ENCODE data around the gene PLD5. TPM values are rescaled to one million over a fixed set of nuclear protein-coding genes. Genes with fewer than 3 reads are reported as not detected.
"Not testable (repeated sequence)": the region's sequence is repeated elsewhere in the genome, so short reads cannot be mapped to it uniquely, and the experiment has no call there.

PLD5 gene
- total and polyA plus RNA-seq, 2 donors: 0.16 to 0.58 TPM

DNA sequence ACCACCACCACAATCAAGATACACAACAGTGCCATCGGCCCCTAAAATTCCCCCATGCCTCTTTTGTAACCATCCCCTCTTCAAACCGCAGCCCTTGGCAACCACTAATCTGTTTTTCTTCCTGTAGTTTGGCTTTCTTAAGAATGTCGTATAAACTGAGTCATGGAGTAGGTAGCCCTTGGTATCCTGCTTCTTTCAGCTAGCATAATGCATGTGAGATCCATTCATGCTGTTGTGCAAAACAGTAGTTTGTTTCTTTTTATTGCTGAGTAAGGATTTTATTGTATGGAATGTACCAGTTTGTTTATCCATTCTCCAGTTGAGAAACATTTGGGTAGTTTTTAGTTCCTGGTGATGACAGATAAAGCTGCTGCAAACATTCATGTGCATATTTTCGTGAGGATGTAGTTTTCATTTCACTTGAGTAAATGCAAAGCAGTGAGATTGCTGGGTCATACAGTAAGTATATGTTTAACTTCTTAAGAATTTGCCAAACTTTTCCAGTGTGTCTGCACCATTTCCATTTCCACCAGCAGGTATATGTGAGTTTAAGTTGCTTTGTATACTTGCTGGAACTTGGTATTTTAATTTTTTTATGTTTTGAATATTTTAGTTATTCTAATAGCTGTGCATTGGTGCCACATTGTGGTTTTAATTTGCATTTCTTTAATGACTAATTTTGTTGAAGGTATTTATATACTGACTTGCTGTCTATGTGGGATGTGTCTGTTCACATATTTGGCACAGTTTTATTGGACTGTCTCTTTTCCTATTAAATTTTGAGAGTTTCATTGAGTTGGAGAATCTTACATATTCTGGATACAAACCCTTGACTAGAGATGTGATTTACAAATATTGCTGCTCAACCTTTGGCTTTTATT lies 377.2 kb downstream of the PLD5 start:
- 16% methylated on average over 4 of the region's 4 CpGs for WGBS
- no peak for DNase-seq (ENCODE audit: extremely low spot score)
- no peak overlapping the region for H3K4me3 ChIP-seq (ENCODE audit: low read depth, low read length)

DNA sequence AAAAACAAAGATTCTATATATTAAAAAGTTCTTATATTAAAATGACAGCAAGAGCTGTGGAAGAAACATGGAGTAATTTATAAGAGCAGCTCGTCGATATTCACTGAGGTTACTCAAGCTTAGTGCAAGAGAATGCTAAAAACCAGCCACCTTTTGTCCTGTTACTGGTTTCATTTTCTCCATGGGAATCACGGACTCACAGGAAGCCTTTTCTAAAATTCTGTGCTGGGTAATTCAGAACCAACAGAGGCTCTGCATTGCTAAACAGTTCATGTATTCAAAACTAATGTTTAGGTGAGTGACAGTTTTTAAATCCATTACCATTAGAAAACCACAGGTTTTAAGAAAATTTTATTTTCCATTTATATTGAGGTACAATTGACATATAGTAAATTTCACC lies 377.8 kb downstream of the PLD5 start:
- WGBS: 44% methylated on average over 3 of the region's 3 CpGs

More for the DNA sequence above, 377.2 kb downstream of the PLD5 start:
- Histone ChIP-seq H3K4me1 (ENCODE audit: insufficient read depth) (no peaks in the 10 kb centered on the region), H3K27ac (ENCODE audit: low read depth) (no peak overlapping the region), H3K36me3 (ENCODE audit: insufficient read depth) (no peaks in the 10 kb centered on the region)

GRCh38 chr1:242140836-242141235 lies 383.7 kb downstream of the PLD5 start:
- WGBS: 65% methylated on average over 1 of the region's 1 CpG
- DNase-seq (ENCODE audit: extremely low spot score): no peak

More for the DNA sequence above, 377.8 kb downstream of the PLD5 start:
- Histone ChIP-seq H3K27ac (ENCODE audit: low read depth) (no peak overlapping the region), H3K4me1 (ENCODE audit: insufficient read depth) (no peaks in the 10 kb centered on the region), H3K36me3 (ENCODE audit: insufficient read depth) (no peaks in the 10 kb centered on the region), H3K4me3 (ENCODE audit: low read depth, low read length) (no peak overlapping the region)
- no peak for DNase-seq (ENCODE audit: extremely low spot score)

GRCh38 chr1:242139986-242140385 lies 384.5 kb downstream of the PLD5 start:
- DNase-seq (ENCODE audit: extremely low spot score): no peak
- no peaks in the 10 kb centered on the region for H3K4me1 ChIP-seq (ENCODE audit: insufficient read depth)
- H3K4me3 ChIP-seq (ENCODE audit: low read depth, low read length): no peak overlapping the region
- H3K27ac ChIP-seq (ENCODE audit: low read depth): no peak overlapping the region
- H3K36me3 ChIP-seq (ENCODE audit: insufficient read depth): no peaks in the 10 kb centered on the region
- 53% methylated on average over 4 of the region's 4 CpGs for WGBS

More at GRCh38 chr1:242140836-242141235, 383.7 kb downstream of the PLD5 start:
- no peak overlapping the region for H3K27ac ChIP-seq (ENCODE audit: low read depth)
- H3K4me3 ChIP-seq (ENCODE audit: low read depth, low read length): no peak overlapping the region
- no peaks in the 10 kb centered on the region for H3K4me1 ChIP-seq (ENCODE audit: insufficient read depth)
- H3K36me3 ChIP-seq (ENCODE audit: insufficient read depth): no peaks in the 10 kb centered on the region

- H3K4me3 ChIP-seq (ENCODE audit: low read depth, low read length): no peak overlapping the region
- no peaks in the 10 kb centered on the region for H3K36me3 ChIP-seq (ENCODE audit: insufficient read depth)
- no peak for DNase-seq (ENCODE audit: extremely low spot score)
- 67% methylated on average over 6 of the region's 6 CpGs for WGBS
- H3K27ac ChIP-seq (ENCODE audit: low read depth): no peak overlapping the region
- no peaks in the 10 kb centered on the region for H3K4me1 ChIP-seq (ENCODE audit: insufficient read depth)
These were observed 385.1 kb downstream of the PLD5 start for GRCh38 chr1:242139442-242139841.

GRCh38 chr1:242133796-242134195 lies 390.7 kb downstream of the PLD5 start:
- 56% methylated on average over 3 of the region's 3 CpGs for WGBS
- H3K4me1 ChIP-seq (ENCODE audit: insufficient read depth): no peaks in the 10 kb centered on the region
- no peak for DNase-seq (ENCODE audit: extremely low spot score)
- no peak overlapping the region for H3K4me3 ChIP-seq (ENCODE audit: low read depth, low read length)
- H3K27ac ChIP-seq (ENCODE audit: low read depth): no peak overlapping the region
- no peaks in the 10 kb centered on the region for H3K36me3 ChIP-seq (ENCODE audit: insufficient read depth)

GRCh38 chr1:242133351-242133750 lies 391.1 kb downstream of the PLD5 start:
- Histone ChIP-seq H3K27ac (ENCODE audit: low read depth) (no peak overlapping the region), H3K36me3 (ENCODE audit: insufficient read depth) (no peaks in the 10 kb centered on the region)
- WGBS: 97% methylated on average over 1 of the region's 1 CpG

DNA sequence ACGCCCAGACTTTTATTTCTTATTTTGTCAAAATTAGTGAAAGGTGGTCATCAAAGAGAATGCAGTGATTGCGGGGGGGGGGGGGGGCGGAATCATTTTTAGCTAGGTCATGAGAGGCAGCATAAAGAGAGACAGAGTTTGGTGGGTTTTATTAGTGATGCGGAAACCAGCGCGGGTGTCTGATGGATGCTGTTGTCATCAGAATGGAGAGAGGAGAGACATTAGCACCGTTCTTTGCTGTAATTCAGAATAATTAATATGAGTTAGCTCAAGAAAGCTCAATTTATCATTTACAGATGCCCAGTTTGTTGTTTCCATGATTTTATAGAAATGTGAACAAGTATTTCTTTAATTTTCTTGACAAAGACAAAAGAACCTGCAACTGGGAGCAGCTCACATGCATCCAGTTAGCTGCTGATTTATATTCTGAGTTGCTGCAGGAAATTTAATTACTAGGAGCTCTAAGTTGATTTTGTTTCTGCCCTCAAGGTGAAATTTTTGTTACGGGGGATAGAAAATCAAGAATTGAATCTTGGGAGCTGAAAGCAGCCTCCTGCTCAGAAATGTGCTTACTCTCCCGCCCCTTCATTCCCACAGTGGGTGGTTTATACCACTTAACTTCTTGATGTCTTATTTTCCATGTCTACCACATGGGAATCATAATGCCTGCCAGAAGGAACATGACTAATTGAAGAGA lies 392.2 kb downstream of the PLD5 start:
- Histone ChIP-seq H3K4me3 (ENCODE audit: low read depth, low read length) (no peak overlapping the region), H3K36me3 (ENCODE audit: insufficient read depth) (no peaks in the 10 kb centered on the region), H3K4me1 (ENCODE audit: insufficient read depth) (no peaks in the 10 kb centered on the region), H3K27ac (ENCODE audit: low read depth) (no peak overlapping the region)
- DNase-seq (ENCODE audit: extremely low spot score): no peak
- WGBS: 79% methylated on average over 9 of the region's 9 CpGs

More at GRCh38 chr1:242133351-242133750, 391.1 kb downstream of the PLD5 start:
- no peak overlapping the region for H3K4me3 ChIP-seq (ENCODE audit: low read depth, low read length)
- no peak for DNase-seq (ENCODE audit: extremely low spot score)
- no peaks in the 10 kb centered on the region for H3K4me1 ChIP-seq (ENCODE audit: insufficient read depth)

DNA sequence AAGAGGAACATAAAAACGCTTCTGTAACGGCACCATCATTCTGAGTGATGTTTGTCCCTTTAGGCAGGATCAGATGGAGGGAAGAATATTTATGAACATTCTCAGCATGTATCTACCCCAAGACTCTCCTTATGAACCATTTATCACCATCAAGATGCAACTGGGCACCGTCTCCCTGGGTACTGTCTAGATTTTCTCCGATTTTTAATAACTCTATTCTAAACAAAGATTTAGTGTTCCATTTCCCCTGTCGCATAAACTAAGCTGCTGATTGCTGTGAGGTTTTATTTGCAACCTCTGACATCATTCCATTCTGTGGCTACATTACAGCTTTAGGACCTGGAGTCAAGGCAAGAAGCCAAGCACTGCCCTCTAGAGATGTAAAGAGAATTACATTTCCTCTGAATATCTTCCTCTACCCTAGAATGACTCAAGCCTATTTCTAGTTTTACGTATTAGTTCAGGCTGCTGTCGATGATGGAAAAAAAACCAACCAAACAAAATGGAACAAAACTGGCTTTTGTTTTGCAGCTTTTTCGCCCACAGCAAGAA lies 395.5 kb downstream of the PLD5 start:
- Histone ChIP-seq H3K27ac (ENCODE audit: low read depth) (no peak overlapping the region), H3K4me3 (ENCODE audit: low read depth, low read length) (no peak overlapping the region), H3K36me3 (ENCODE audit: insufficient read depth) (no peaks in the 10 kb centered on the region), H3K4me1 (ENCODE audit: insufficient read depth) (no peaks in the 10 kb centered on the region)
- no peak for DNase-seq (ENCODE audit: extremely low spot score)
- WGBS: 60% methylated on average over 8 of the region's 8 CpGs

DNA sequence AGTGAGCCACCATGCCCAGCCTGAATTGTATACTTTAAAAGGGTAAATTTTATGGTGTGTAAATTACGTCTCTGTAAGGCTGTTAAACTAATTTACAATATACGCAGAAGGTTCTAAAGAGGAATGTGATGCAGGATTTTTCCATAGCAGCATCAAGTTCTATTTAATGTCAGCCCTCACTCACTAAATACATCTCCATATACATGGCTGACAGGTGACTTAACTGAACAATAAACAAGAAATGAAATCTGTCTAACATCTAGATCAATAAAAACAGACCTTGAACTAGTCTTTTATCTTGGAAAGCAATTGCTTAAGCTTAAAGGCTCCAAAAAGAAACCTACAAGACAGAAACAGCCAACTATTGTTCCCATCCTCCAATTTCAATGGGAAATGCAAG lies 404.1 kb downstream of the PLD5 start:
- no peak overlapping the region for H3K27ac ChIP-seq (ENCODE audit: low read depth)
- DNase-seq (ENCODE audit: extremely low spot score): no peak
- H3K36me3 ChIP-seq (ENCODE audit: insufficient read depth): no peaks in the 10 kb centered on the region
- WGBS: 23% methylated on average over 2 of the region's 2 CpGs
- no peak overlapping the region for H3K4me3 ChIP-seq (ENCODE audit: low read depth, low read length)
- H3K4me1 ChIP-seq (ENCODE audit: insufficient read depth): no peaks in the 10 kb centered on the region

- Histone ChIP-seq H3K4me3 (ENCODE audit: low read depth, low read length) (no peak overlapping the region), H3K4me1 (ENCODE audit: insufficient read depth) (no peaks in the 10 kb centered on the region), H3K36me3 (ENCODE audit: insufficient read depth) (no peaks in the 10 kb centered on the region), H3K27ac (ENCODE audit: low read depth) (no peak overlapping the region)
- 74% methylated on average over 4 of the region's 4 CpGs for WGBS
- no peak for DNase-seq (ENCODE audit: extremely low spot score)
These were observed 423.6 kb downstream of the PLD5 start for GRCh38 chr1:242100921-242101320.

GRCh38 chr1:242097283-242097682 lies 427.2 kb downstream of the PLD5 start:
- not testable (repeated sequence) for H3K27ac ChIP-seq (ENCODE audit: low read depth); H3K4me1 ChIP-seq (ENCODE audit: insufficient read depth); DNase-seq (ENCODE audit: extremely low spot score); H3K36me3 ChIP-seq (ENCODE audit: insufficient read depth); H3K4me3 ChIP-seq (ENCODE audit: low read depth, low read length)
- WGBS: 71% methylated on average over 3 of the region's 3 CpGs

DNA sequence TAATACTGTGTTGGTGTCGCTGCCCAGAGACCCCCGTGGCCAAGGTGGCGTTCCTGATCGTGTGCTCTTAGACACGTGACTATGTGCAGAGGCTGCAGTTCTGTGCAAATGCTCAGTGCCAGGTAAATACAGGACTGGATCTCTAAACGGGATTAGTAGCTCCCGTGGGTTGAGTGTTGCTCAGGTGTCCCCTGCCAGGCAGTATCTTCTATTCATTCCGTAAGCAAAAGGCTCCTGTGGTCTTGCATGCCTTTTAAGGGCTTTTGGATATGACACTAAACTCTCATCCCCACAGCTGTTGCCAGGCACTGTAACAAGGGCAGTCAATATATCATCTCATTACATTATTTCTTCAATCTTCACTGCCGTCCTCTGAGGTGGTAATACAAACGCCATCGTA lies 431.4 kb downstream of the PLD5 start:
- DNase-seq (ENCODE audit: extremely low spot score): no peak
- no peaks in the 10 kb centered on the region for H3K4me1 ChIP-seq (ENCODE audit: insufficient read depth)
- H3K27ac ChIP-seq (ENCODE audit: low read depth): no peak overlapping the region
- no peak overlapping the region for H3K4me3 ChIP-seq (ENCODE audit: low read depth, low read length)
- H3K36me3 ChIP-seq (ENCODE audit: insufficient read depth): no peaks in the 10 kb centered on the region
- WGBS: 75% methylated on average over 11 of the region's 11 CpGs

GRCh38 chr1:242089911-242090310 lies 434.6 kb downstream of the PLD5 start:
- no peak for DNase-seq (ENCODE audit: extremely low spot score)
- H3K27ac ChIP-seq (ENCODE audit: low read depth): no peak overlapping the region
- WGBS: 33% methylated on average over 5 of the region's 5 CpGs

More at GRCh38 chr1:242089911-242090310, 434.6 kb downstream of the PLD5 start:
- Histone ChIP-seq H3K4me1 (ENCODE audit: insufficient read depth) (no peaks in the 10 kb centered on the region), H3K36me3 (ENCODE audit: insufficient read depth) (no peaks in the 10 kb centered on the region), H3K4me3 (ENCODE audit: low read depth, low read length) (no peak overlapping the region)
